ENCODE data around the gene FAM216A.
"Not testable (repeated sequence)": the region's sequence is repeated elsewhere in the genome, so short reads cannot be mapped to it uniquely, and the experiment has no call there.

FAM216A gene

DNA sequence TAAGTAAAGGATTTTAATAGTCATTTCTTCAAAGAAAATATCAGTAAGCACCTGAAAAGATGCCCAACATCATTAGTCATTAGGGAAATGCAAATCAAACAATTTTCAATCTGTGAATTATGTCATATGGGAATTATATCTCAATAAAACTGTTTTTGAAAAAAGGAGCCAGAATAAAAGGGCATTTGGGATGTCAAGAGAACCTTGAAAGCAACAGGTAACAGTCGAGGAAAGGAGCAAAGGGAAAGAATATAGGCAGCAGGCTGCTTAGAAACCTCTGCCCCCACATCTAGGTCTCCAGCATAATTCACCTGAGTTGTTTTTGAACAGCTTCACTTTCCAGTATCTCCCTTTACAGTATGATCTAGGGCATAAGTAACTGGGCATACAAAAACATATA lies 45.7 kb downstream of the FAM216A start:
- DNase-seq (ENCODE audit: low spot score in 2 of 2) (no peak), ATAC-seq (ENCODE audit: low read depth) (no peak)
- Mint-ChIP-seq H3K27ac (no peak overlapping the region), H3K9me3 (no peaks in the 10 kb centered on the region), H3K36me3 (no peaks in the 10 kb centered on the region), H3K4me3 (no peak overlapping the region), H3K4me1 (no peaks in the 10 kb centered on the region), H3K27me3 (no peaks in the 10 kb centered on the region)

DNA sequence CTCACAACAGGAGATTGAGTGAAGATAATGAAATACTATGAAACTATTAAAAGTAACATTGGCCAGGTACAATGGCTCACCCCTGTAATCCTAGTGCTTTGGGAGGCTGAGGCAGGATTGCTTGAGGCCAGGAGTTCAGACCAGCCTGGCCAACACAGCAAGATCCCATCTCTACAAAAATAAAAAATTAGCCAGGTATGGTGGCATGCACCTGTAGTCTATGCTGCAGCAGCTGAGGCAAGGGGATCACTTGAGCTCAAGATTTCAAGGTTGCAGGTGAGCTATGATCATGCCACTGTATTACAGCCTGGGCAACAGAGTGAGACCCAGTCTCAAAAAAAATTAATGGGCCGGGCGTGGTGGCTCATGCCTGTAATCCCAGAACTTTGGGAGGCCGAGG lies 48.4 kb downstream of the FAM216A start:
- DNase-seq (ENCODE audit: low spot score in 2 of 2) (no peak), ATAC-seq (ENCODE audit: low read depth) (no peak)
- Mint-ChIP-seq H3K36me3 (no peaks in the 10 kb centered on the region), H3K4me1 (no peaks in the 10 kb centered on the region), H3K4me3 (no peak overlapping the region), H3K27me3 (no peaks in the 10 kb centered on the region), H3K9me3 (no peaks in the 10 kb centered on the region), H3K27ac (no peak overlapping the region)

DNA sequence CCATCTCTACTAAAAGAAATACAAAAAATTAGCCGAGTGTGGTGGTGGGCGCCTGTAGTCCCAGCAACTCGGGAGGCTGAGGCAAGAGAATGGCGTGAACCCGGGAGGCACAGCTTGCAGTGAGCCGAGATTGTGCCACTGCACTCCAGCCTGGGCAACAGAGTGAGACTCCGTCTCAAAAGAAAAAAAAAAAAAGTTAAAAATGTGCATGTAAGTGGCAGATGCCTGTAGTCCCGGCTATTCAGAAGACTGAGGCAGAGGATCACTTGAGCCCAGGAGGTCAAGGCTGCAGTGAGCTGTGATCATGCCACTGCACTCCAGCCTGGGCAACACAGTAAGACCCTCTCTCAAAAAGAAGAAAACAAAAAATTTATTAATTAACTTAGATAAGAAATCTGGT lies 49.4 kb downstream of the FAM216A start:
- H3K27ac Mint-ChIP-seq; H3K9me3 Mint-ChIP-seq; DNase-seq (ENCODE audit: low spot score in 2 of 2); H3K4me1 Mint-ChIP-seq; H3K27me3 Mint-ChIP-seq; ATAC-seq (ENCODE audit: low read depth); H3K4me3 Mint-ChIP-seq; H3K36me3 Mint-ChIP-seq: not testable (repeated sequence)

DNA sequence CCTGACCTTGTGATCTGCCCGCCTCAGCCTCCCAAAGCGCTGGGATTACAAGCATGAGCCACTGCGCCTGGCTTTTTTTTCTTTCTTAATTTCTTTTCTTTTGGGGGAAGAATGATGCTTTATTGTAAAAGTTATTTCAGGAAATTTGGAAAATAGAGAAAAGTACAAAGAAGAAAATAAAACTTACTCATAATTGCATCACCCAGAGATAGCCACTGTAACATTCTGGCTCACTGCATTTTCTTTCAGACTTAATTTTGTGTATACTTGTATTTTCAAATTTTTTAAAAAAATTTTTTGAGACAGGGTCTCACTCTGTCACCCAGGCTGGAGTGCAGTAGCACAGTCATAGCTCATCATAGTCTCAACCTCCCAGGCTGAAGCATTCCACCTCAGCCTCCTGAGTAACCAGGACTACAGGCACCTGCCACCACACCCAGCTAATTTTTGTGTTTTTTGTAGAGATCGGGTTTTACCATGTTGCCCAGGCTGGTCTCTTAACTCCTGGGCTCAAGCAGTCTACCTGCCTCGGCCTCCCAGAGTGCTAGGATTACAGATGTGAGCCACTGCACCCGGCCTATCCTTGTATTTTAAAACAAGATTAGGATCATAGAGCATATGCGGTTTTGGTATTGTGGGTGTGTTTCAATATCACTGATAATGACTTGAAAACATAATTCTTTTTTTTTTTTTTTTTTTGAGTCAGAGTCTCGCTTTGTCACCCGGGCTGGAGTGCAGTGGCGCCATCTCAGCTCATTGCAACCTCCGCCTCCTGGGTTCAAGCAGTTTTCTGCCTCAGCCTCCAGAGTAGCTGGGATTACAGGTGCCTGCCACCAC lies 52.4 kb downstream of the FAM216A start:
- H3K27ac Mint-ChIP-seq; H3K9me3 Mint-ChIP-seq; DNase-seq (ENCODE audit: low spot score in 2 of 2); ATAC-seq (ENCODE audit: low read depth); H3K36me3 Mint-ChIP-seq; H3K4me1 Mint-ChIP-seq; H3K4me3 Mint-ChIP-seq; H3K27me3 Mint-ChIP-seq: not testable (repeated sequence)

DNA sequence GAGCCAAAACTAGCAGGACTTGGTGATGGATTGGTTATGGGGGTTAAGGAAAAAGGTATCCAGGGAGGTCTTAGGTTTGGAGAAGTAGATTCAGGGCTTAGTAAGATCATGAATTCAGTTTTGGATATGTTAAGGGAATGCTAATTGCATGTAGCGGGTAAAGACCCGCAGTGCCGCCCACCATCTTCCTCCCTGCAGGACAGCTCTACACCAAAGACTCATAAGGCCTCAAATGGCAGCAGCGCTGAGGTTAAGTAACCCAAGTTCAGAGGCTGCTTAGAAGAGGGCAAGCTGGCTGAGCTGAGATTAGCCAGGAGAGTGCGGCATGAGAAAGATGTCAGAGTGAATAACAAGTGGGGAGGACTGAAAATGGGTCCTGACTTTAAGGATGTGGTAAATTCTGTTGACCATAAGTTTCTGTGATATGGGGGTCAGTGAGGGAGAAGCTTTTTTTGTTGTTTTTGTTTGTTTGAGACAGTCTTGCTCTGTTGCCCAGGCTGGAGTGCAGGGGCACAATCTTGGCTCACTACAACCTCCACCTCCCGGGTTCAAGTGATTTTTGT lies 59.7 kb downstream of the FAM216A start:
- Mint-ChIP-seq H3K9me3 (no peaks in the 10 kb centered on the region), H3K27me3 (no peaks in the 10 kb centered on the region), H3K4me1 (peaks cover 6% of the 10 kb centered on the region), H3K4me3 (no peak overlapping the region), H3K36me3 (peaks cover 6% of the 10 kb centered on the region), H3K27ac (peak overlapping the region; percentile 17)
- DNase-seq (ENCODE audit: low spot score in 2 of 2), result no peak
- no peak for ATAC-seq (ENCODE audit: low read depth)

- Mint-ChIP-seq H3K27ac (peak overlapping the region; percentile 35), H3K4me1 (peaks cover 8% of the 10 kb centered on the region), H3K36me3 (peaks cover 9% of the 10 kb centered on the region), H3K9me3 (no peaks in the 10 kb centered on the region), H3K27me3 (no peaks in the 10 kb centered on the region), H3K4me3 (no peak overlapping the region)
- DNase-seq (ENCODE audit: low spot score in 2 of 2) (no peak), ATAC-seq (ENCODE audit: low read depth) (no peak)
Observed at GRCh38 chr12:110530511-110530910, 61.9 kb downstream of the FAM216A start.

- H3K4me3 Mint-ChIP-seq, result no peak overlapping the region
- no peak for DNase-seq (ENCODE audit: low spot score in 2 of 2)
- H3K4me1 Mint-ChIP-seq, result peaks cover 8% of the 10 kb centered on the region
- H3K27me3 Mint-ChIP-seq, result no peaks in the 10 kb centered on the region
- ATAC-seq (ENCODE audit: low read depth), result no peak
- peaks cover 15% of the 10 kb centered on the region for H3K36me3 Mint-ChIP-seq
- H3K9me3 Mint-ChIP-seq, result no peaks in the 10 kb centered on the region
- H3K27ac Mint-ChIP-seq, result peak overlapping the region; percentile 35
Observed at GRCh38 chr12:110531741-110532333, 63.2 kb downstream of the FAM216A start.

GRCh38 chr12:110532644-110533043 lies 64.0 kb downstream of the FAM216A start:
- no peak overlapping the region for H3K27ac Mint-ChIP-seq
- H3K36me3 Mint-ChIP-seq, result peaks cover 18% of the 10 kb centered on the region
- DNase-seq (ENCODE audit: low spot score in 2 of 2), result no peak
- H3K9me3 Mint-ChIP-seq, result no peaks in the 10 kb centered on the region
- peaks cover 8% of the 10 kb centered on the region for H3K4me1 Mint-ChIP-seq
- no peak overlapping the region for H3K4me3 Mint-ChIP-seq
- no peak for ATAC-seq (ENCODE audit: low read depth)
- H3K27me3 Mint-ChIP-seq, result no peaks in the 10 kb centered on the region

- H3K36me3 Mint-ChIP-seq, result peaks cover 21% of the 10 kb centered on the region
- H3K4me3 Mint-ChIP-seq, result no peak overlapping the region
- ATAC-seq (ENCODE audit: low read depth), result no peak
- peaks cover 6% of the 10 kb centered on the region for H3K4me1 Mint-ChIP-seq
- no peaks in the 10 kb centered on the region for H3K9me3 Mint-ChIP-seq
- no peak for DNase-seq (ENCODE audit: low spot score in 2 of 2)
- no peaks in the 10 kb centered on the region for H3K27me3 Mint-ChIP-seq
- H3K27ac Mint-ChIP-seq, result no peak overlapping the region
Observed at GRCh38 chr12:110533607-110534006, 65.0 kb downstream of the FAM216A start.

GRCh38 chr12:110534811-110535210 lies 66.2 kb downstream of the FAM216A start:
- ATAC-seq (ENCODE audit: low read depth) (no peak), DNase-seq (ENCODE audit: low spot score in 2 of 2) (no peak)
- Mint-ChIP-seq H3K4me3 (no peak overlapping the region), H3K27ac (no peak overlapping the region), H3K36me3 (peaks cover 20% of the 10 kb centered on the region), H3K27me3 (no peaks in the 10 kb centered on the region), H3K9me3 (no peaks in the 10 kb centered on the region), H3K4me1 (peaks cover 9% of the 10 kb centered on the region)

DNA sequence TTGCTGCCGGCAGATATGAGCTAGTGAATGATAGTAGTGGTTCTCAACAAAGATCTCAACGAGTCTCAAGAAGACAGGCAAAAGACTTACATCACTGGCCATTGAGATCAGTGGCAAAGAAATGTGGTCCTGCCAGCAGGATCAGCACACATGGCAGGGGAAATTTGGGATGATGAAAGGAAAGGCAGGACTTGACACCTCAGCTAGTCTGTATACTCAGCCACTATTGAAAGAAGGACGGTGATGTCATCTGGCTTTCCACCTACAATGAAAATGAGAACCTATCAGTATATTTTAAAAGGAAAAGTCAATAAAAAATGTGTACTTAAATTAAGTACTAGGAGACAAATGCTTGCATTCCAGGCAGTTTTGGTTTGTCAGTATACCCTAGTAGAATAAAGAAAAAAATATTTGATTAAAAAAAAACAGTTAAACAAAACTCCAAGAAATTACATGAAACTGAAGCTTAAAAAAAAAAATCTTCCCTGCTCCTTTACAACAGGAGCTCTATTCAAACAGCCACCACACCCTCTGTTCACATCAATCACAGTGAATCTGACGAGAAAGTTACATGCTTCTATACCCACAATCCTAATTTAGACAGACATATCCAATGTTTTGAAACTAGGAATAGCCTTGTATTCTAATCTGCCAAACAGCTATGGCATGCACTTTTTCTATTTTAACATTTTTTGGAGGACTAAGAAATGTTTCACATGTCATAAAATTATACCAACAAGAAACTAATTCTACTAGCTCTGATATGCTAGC lies 68.4 kb downstream of the FAM216A start:
- H3K27ac Mint-ChIP-seq, result peak overlapping the region; percentile 53
- H3K9me3 Mint-ChIP-seq, result no peaks in the 10 kb centered on the region

DNA sequence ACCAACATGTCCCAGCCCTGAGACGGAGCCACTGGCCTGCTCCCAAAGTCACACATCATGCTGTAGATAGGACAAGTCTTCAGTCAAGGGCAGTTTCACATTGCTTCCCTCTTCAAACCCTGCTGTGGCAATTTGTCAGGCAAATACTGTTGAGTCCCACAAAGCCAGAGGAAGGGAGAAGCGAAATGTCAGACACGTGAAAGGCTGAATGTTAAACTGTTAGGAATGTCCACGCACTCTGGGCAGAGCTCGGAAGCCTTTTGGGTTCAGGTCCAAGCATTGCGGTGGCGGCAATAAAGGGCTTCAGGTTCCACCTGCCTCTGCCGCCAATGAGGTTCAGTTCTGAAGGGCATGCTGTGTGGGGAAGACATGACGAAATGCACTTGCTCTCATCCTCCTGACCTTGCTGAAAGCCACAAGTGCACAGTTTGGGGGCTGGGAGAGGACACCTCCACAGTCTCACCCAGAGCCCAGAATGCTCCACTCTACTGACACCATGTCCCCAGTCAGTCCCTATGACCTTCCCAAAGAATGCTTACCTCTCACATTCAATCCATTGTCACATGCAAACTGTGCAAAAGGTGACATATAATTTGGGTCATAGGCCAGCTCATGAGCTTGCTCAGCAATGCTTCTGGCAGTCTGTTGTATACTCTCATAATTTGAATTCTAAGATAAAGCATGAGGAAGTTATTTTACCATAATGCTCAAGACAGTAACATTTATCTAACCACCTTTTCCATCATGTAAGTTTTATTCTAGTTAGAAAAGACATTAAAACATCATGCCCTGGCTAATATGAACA lies 69.2 kb downstream of the FAM216A start:
- no peak for DNase-seq (ENCODE audit: low spot score in 2 of 2)
- peaks cover 21% of the 10 kb centered on the region for H3K36me3 Mint-ChIP-seq
- H3K4me1 Mint-ChIP-seq, result peaks cover 9% of the 10 kb centered on the region
- no peak overlapping the region for H3K4me3 Mint-ChIP-seq
- H3K9me3 Mint-ChIP-seq, result no peaks in the 10 kb centered on the region
- ATAC-seq (ENCODE audit: low read depth), result no peak
- H3K27me3 Mint-ChIP-seq, result no peaks in the 10 kb centered on the region
- H3K27ac Mint-ChIP-seq, result no peak overlapping the region

More for the DNA sequence above, 68.4 kb downstream of the FAM216A start:
- no peak overlapping the region for H3K4me3 Mint-ChIP-seq
- no peak for ATAC-seq (ENCODE audit: low read depth)
- peaks cover 20% of the 10 kb centered on the region for H3K36me3 Mint-ChIP-seq
- DNase-seq (ENCODE audit: low spot score in 2 of 2), result no peak
- H3K27me3 Mint-ChIP-seq, result no peaks in the 10 kb centered on the region
- H3K4me1 Mint-ChIP-seq, result peaks cover 7% of the 10 kb centered on the region

DNA sequence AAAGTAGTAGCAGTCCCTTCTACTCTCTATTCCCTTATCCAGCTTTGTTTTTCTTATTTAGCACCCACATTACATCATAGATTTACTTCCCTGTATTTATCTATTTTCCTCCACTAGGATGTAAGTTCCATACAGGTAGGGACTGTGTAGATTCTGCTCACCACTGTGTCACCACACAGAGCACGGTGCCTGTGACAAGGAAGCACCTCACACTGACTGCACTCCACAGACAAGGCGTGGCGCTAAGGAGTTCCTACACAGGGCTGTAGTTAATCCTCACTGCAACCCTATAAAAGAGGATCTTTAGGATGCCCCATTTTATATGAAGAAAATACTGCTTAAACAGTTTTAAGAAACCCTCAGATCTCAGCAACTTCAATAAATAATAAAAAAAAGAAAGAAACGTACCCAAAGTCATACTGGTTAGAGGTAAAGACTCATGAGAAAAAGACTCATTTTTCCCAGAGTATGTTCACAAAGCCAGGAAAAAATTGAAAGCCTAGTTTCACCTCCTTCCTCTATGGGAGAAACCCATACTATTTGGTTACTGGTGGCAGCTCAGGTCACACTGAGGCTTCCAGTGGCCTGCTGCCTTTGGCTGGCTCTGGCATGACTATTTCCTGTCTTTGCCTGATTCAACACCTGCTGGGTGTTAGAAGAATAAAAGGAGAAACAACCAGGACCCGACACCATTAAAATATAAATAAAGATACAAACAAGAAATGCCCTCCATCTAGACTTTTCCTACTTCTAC lies 70.4 kb downstream of the FAM216A start:
- H3K4me3 Mint-ChIP-seq, result no peak overlapping the region
- H3K27ac Mint-ChIP-seq, result peak overlapping the region; percentile 3
- H3K27me3 Mint-ChIP-seq, result no peaks in the 10 kb centered on the region
- H3K4me1 Mint-ChIP-seq, result peaks cover 16% of the 10 kb centered on the region
- no peaks in the 10 kb centered on the region for H3K9me3 Mint-ChIP-seq
- ATAC-seq (ENCODE audit: low read depth), result no peak
- H3K36me3 Mint-ChIP-seq, result peaks cover 23% of the 10 kb centered on the region
- no peak for DNase-seq (ENCODE audit: low spot score in 2 of 2)

Data from memory B cell (primary cell).